PC-9 (cell line): ENCODE data around the gene FGF4. TPM values are rescaled to one million over a fixed set of nuclear protein-coding genes. Genes with fewer than 3 reads are reported as not detected.

Source experiments
- BruUV-seq: library from RNA; stranded (reverse); fragments of 400-500 nt; replicated peaks from 2 replicates; lab custom pipeline; 2021; lab: Mats Ljungman, UMichigan
- CTCF ChIA-PET: fragments of 300-600 bp; sonication (Branson Sonifier 250); formaldehyde crosslinking; loops from one replicate; lab custom pipeline; 2022; ENCODE audit warnings: antibody characterized with exemption; lab: Charles Lee
- POLR2A ChIA-PET: fragments of 300-600 bp; sonication (Branson Sonifier 250); formaldehyde crosslinking; loops from one replicate; lab custom pipeline; 2022; ENCODE audit warnings: antibody characterized with exemption; ENCODE audit not compliant: unreplicated experiment; lab: Charles Lee
- DNase-seq, 2 experiments: peaks; one replicate each; pipeline versions ENCODE4 v3.0.0 to v3.0.0-alpha.2; 2015 to 2022; ENCODE audit warnings: mixed read lengths in 1 of 2
- H2AFZ ChIP-seq: fragments of 200-600 bp; sonication (generic); 2 replicates; pipeline ENCODE4 v1.8.1; 2017; ENCODE audit warnings: antibody characterized with exemption
- H3F3A ChIP-seq: fragments of 200-600 bp; sonication (generic); 2 replicates; pipeline ENCODE4 v1.8.1; 2017; ENCODE audit warnings: antibody characterized with exemption, mild to moderate bottlenecking, low read depth; ENCODE audit not compliant: insufficient read depth
- H3K27ac ChIP-seq: fragments of 200-600 bp; sonication (generic); 2 replicates; pipeline ENCODE4 v1.6.1; 2016; ENCODE audit warnings: mixed run types
- H3K27me3 ChIP-seq: fragments of 200-600 bp; sonication (generic); 2 replicates; pipeline ENCODE4 v1.6.1; 2016; ENCODE audit warnings: low read depth, mixed run types; ENCODE audit not compliant: insufficient read depth
- H3K36me3 ChIP-seq: fragments of 200-600 bp; sonication (generic); 2 replicates; pipeline ENCODE4 v1.6.1; 2016; ENCODE audit warnings: low read depth, mixed run types
- H3K4me1 ChIP-seq: fragments of 200-600 bp; sonication (generic); replicated peaks from 2 replicates; pipeline ENCODE4 v1.6.1; 2016; ENCODE audit warnings: mixed run types; ENCODE audit not compliant: insufficient read depth
- H3K4me2 ChIP-seq: fragments of 200-600 bp; sonication (generic); 2 replicates; pipeline ENCODE4 v1.6.1; 2017; ENCODE audit warnings: mixed run types
- H3K4me3 ChIP-seq: fragments of 200-600 bp; sonication (generic); 2 replicates; pipeline ENCODE4 v1.6.1; 2016; ENCODE audit warnings: mixed run types
- H3K79me2 ChIP-seq: fragments of 200-600 bp; sonication (generic); 2 replicates; pipeline ENCODE4 v1.6.1; 2017; ENCODE audit warnings: low read depth, mixed run types
- H3K9me2 ChIP-seq: fragments of 200-600 bp; sonication (generic); 2 replicates; pipeline ENCODE4 v1.8.1; 2017; ENCODE audit warnings: mild to moderate bottlenecking; ENCODE audit not compliant: insufficient read depth
- H3K9me3 ChIP-seq: fragments of 200-600 bp; sonication (generic); 2 replicates; pipeline ENCODE4 v1.8.1; 2016; ENCODE audit warnings: low read depth; ENCODE audit not compliant: insufficient read depth
- H4K20me1 ChIP-seq: fragments of 200-600 bp; sonication (generic); 2 replicates; pipeline ENCODE4 v1.8.1; 2017; ENCODE audit not compliant: insufficient read depth
- CTCF ChIP-seq: fragments of 200-600 bp; sonication (generic); conservative IDR thresholded peaks from 2 replicates; pipeline ENCODE4 v1.6.1; 2017; ENCODE audit warnings: mixed run types, antibody characterized with exemption, mild to moderate bottlenecking, moderate library complexity
- EZH2 ChIP-seq: fragments of 200-600 bp; sonication (generic); IDR thresholded peaks from 2 replicates; pipeline ENCODE4 v1.8.0; 2017; ENCODE audit warnings: antibody characterized with exemption, low read depth
- intact Hi-C: fragments of 100-400 bp; cut with micrococcal nuclease; formaldehyde crosslinking; loops from one replicate; pipeline ENCODE4 v1.10.0; 2022; ENCODE audit not compliant: unreplicated experiment
- total RNA-seq: library from RNA; stranded (reverse); gene quantifications from 2 replicates; pipeline ENCODE4 v1.2.3, GENCODE V29; 2021

The FGF4 gene
- total RNA-seq, 1 experiment from 2014 or later, result not detected

GRCh38 chr11:69799582-69799981, 24.4 kb upstream of the FGF4 start:
- Histone ChIP-seq H3K9me3 (no peaks in the 10 kb centered on the region), H3K27me3 (no peaks in the 10 kb centered on the region)

GRCh38 chr11:69799097-69799496, 24.0 kb upstream of the FGF4 start:
- H4K20me1 ChIP-seq, result no peaks in the 10 kb centered on the region
- H3K36me3 ChIP-seq, result no peaks in the 10 kb centered on the region
- no peak overlapping the region for H3K4me3 ChIP-seq
- intact Hi-C loops, result no loop called here
- POLR2A ChIA-PET, result no interaction called here
- no peaks in the 10 kb centered on the region for H3K27me3 ChIP-seq
- H3K4me1 ChIP-seq, result no peaks in the 10 kb centered on the region
- DNase-seq, result no peak
- no peak for TF ChIP-seq EZH2
- no peak for TF ChIP-seq CTCF
- no peak overlapping the region for H3K4me2 ChIP-seq
- peaks cover 11% of the 10 kb centered on the region; the same call in 1 of the 2 replicates for H3F3A ChIP-seq
- no peaks in the 10 kb centered on the region for H3K9me2 ChIP-seq
- no peaks in the 10 kb centered on the region for H3K9me3 ChIP-seq
- CTCF ChIA-PET, result no interaction called here
- H3K79me2 ChIP-seq, result no peaks in the 10 kb centered on the region
- no peak overlapping the region for H3K27ac ChIP-seq
- no TSS peak for BruUV-seq
- no peak overlapping the region for H2AFZ ChIP-seq

More at GRCh38 chr11:69799582-69799981, 24.4 kb upstream of the FGF4 start:
- Histone ChIP-seq H3K4me1 (no peaks in the 10 kb centered on the region; the same call in 1 of the 2 replicates), H3F3A (peaks cover 11% of the 10 kb centered on the region; the same call in 1 of the 2 replicates), H3K4me2 (no peak overlapping the region), H4K20me1 (no peaks in the 10 kb centered on the region), H3K79me2 (no peaks in the 10 kb centered on the region), H2AFZ (no peak overlapping the region), H3K36me3 (no peaks in the 10 kb centered on the region), H3K27ac (no peak overlapping the region), H3K4me3 (no peak overlapping the region), H3K9me2 (no peaks in the 10 kb centered on the region)
- DNase-seq, result peak; percentile 30 to 65
- ChIA-PET POLR2A (no interaction called here), CTCF (no interaction called here)
- no TSS peak for BruUV-seq
- TF ChIP-seq EZH2 (no peak), CTCF (no peak)
- intact Hi-C loops, result no loop called here

GRCh38 chr11:69797737-69798528, 22.8 kb upstream of the FGF4 start:
- TF ChIP-seq CTCF, result no peak
- no peak for TF ChIP-seq EZH2

More at GRCh38 chr11:69797737-69798528, 22.8 kb upstream of the FGF4 start:
- H3F3A ChIP-seq, result peaks cover 14% of the 10 kb centered on the region
- no TSS peak for BruUV-seq
- DNase-seq, result no peak
- no peaks in the 10 kb centered on the region for H3K79me2 ChIP-seq
- no peaks in the 10 kb centered on the region for H3K36me3 ChIP-seq
- H4K20me1 ChIP-seq, result no peaks in the 10 kb centered on the region
- H3K4me3 ChIP-seq, result no peak overlapping the region
- no peaks in the 10 kb centered on the region for H3K4me1 ChIP-seq
- no peak overlapping the region for H2AFZ ChIP-seq
- H3K4me2 ChIP-seq, result no peak overlapping the region
- ChIA-PET CTCF (no interaction called here), POLR2A (no interaction called here)
- H3K27ac ChIP-seq, result no peak overlapping the region
- no peaks in the 10 kb centered on the region for H3K9me3 ChIP-seq
- H3K27me3 ChIP-seq, result no peaks in the 10 kb centered on the region
- intact Hi-C loops, result no loop called here
- H3K9me2 ChIP-seq, result no peaks in the 10 kb centered on the region
